Right lobe of liver (tissue), 4 donors: ENCODE data around the gene ARF6.

Experiments used
- CTCF ChIP-seq, 4 donors: fragments of 200-600 bp in 3 of 4; fragments of 450-650 bp in 1 of 4; IDR thresholded peaks; one replicate each; pipeline versions ENCODE4 v1.5.1 to v1.8.0; 2016 to 2022; ENCODE audit warnings: antibody characterized with exemption in 4 of 4, mild to moderate bottlenecking in 2 of 4
- POLR2A ChIP-seq: fragments of 450-650 bp; IDR thresholded peaks from one replicate; pipeline ENCODE4 v1.6.1; 2017; ENCODE audit warnings: antibody characterized with exemption, mild to moderate bottlenecking
- donor health status: DM: no; HTN: no; CAD: no.
- donor health status: DM: no; HTN: no; CAD: no.
- donor health status: DM: no; HTN: yes; CAD: no.

DNA sequence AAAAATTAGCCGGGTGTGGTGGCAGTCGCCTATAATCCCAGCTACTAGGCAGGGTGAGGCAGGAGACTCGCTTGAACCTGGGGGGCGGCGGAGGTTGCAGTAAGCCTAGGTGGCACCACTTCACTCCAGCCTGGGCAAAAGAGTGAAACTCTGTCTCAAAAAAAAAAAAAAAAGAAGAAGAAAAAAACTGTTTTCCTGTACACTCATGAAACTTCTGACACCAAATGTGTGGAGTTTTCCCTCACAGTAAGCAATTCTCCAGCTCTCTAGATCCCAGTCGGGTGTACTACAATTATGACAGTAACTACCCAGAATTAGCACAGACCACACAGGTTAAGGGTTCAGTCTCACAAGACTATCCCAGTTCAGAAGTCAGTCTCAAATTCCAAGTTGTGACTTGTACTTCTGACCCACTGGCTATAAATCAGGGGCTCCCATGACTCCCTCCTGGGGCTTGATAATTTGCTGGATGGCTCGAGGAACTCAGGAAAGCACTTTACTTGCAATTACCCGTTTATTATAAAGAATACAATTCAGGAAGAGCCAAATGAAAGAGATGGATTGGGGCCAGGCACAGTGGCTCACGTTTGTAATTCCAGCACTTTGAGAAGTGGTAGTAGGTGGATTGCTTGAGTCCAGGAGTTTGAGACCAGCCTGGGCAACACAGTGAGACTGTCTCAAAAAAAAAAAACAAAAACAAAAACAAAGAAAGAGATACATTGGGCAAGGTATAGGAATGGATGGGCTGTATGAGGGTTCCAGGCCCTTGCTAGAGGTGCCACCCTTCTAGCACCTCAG, 12.4 kb upstream of the ARF6 start:
- TF ChIP-seq POLR2A (no peak), CTCF (IDR thresholded peaks at IDR 0.05) (no peak)
